ENCODE data around the gene VPS29.

DNA sequence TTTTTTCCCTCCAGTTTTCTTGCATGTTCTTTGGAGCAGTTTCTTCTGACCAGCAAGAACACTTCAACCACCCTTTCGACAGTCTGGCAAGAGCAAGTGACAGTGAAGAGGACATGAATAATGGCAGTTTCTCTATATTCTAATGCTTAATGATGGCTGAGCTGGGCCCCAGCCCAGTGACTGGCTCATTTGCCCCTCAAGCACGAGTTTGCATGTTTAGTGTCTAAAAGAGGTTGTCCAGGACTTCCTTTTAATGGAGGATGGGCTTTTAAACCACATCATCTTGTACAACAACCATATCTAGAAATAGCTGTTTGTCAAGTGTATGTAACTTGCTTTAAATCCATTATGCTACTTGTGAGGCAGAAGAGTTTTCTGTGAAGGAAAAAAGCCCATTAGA is 28.6 kb upstream of the VPS29 start:
- TF ChIP-seq, protein P1, sequence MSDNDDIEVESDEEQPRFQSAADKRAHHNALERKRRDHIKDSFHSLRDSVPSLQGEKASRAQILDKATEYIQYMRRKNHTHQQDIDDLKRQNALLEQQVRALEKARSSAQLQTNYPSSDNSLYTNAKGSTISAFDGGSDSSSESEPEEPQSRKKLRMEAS (IDR thresholded peaks at IDR 0.05): no peak
- TF ChIP-seq CEBPB (IDR thresholded peaks at IDR 0.05): no peak
- TF ChIP-seq CREB1 (IDR thresholded peaks at IDR 0.05; ENCODE audit: low read depth): no peak
- TF ChIP-seq REST (IDR thresholded peaks at IDR 0.05; ENCODE audit: low read depth): no peak
- no peak for TF ChIP-seq TCF12 (IDR thresholded peaks at IDR 0.05; ENCODE audit: low read depth)
- no peak for TF ChIP-seq RAD21 (IDR thresholded peaks at IDR 0.05; ENCODE audit: low read depth)
- no peak for TF ChIP-seq EP300 (IDR thresholded peaks at IDR 0.05; ENCODE audit: borderline replicate concordance)

Data from Ishikawa (cell line).